ENCODE data around the gene THSD7B. TPM values are rescaled to one million over a fixed set of nuclear protein-coding genes. Genes with fewer than 3 reads are reported as not detected.
A peak's percentile ranks its signal among the peaks of the same experiment; 100 is the strongest.

The THSD7B gene
- total RNA-seq, 1 donor from 2014 or later, result 1.2 TPM

- Histone ChIP-seq H3F3A (ENCODE audit: low read depth) (no peaks in the 10 kb centered on the region), H3K4me1 (no peaks in the 10 kb centered on the region), H4K20me1 (ENCODE audit: low read depth) (no peaks in the 10 kb centered on the region), H2AFZ (replicated peaks) (no peak overlapping the region), H3K36me3 (no peaks in the 10 kb centered on the region), H3K9ac (no peak overlapping the region), H3K27me3 (no peaks in the 10 kb centered on the region), H3K4me3 (no peak overlapping the region), H3K4me2 (no peak overlapping the region), H3K9me3 (ENCODE audit: low read depth) (no peaks in the 10 kb centered on the region), H3K79me2 (ENCODE audit: low read depth) (no peaks in the 10 kb centered on the region), H3K27ac (no peak overlapping the region)
- Mint-ChIP-seq H3K9me3 (peaks cover 12% of the 10 kb centered on the region), H3K27me3 (ENCODE audit: insufficient read depth, low read depth) (peaks cover 3% of the 10 kb centered on the region), H3K4me3 (no peak overlapping the region), H3K36me3 (no peaks in the 10 kb centered on the region), H3K4me1 (peaks cover 2% of the 10 kb centered on the region), H3K27ac (no peak overlapping the region)
- no peak for DNase-seq (ENCODE audit: low spot score)
- no peak for TF ChIP-seq EZH2phosphoT487 (IDR thresholded peaks at IDR 0.05)
- no peak for TF ChIP-seq EZH2 (IDR thresholded peaks at IDR 0.05)
- no peak for TF ChIP-seq CTCF (IDR thresholded peaks at IDR 0.05)
Observed at GRCh38 chr2:137381731-137382130, 616.4 kb downstream of the THSD7B start.

- Mint-ChIP-seq H3K36me3 (no peaks in the 10 kb centered on the region), H3K27me3 (ENCODE audit: insufficient read depth, low read depth) (peaks cover 3% of the 10 kb centered on the region), H3K4me1 (peaks cover 2% of the 10 kb centered on the region), H3K27ac (no peak overlapping the region), H3K9me3 (peaks cover 12% of the 10 kb centered on the region), H3K4me3 (no peak overlapping the region)
- peak; percentile 30 for DNase-seq (ENCODE audit: low spot score)
- H3K9me3 ChIP-seq (ENCODE audit: low read depth), result no peaks in the 10 kb centered on the region
- H2AFZ ChIP-seq (replicated peaks), result no peak overlapping the region
- H3K27me3 ChIP-seq, result no peaks in the 10 kb centered on the region
- no peaks in the 10 kb centered on the region for H3K79me2 ChIP-seq (ENCODE audit: low read depth)
- H3K4me3 ChIP-seq, result no peak overlapping the region
- H3K4me1 ChIP-seq, result no peaks in the 10 kb centered on the region
- no peaks in the 10 kb centered on the region for H4K20me1 ChIP-seq (ENCODE audit: low read depth)
- TF ChIP-seq EZH2 (IDR thresholded peaks at IDR 0.05) (no peak), EZH2phosphoT487 (IDR thresholded peaks at IDR 0.05) (no peak), CTCF (IDR thresholded peaks at IDR 0.05) (no peak)
- no peak overlapping the region for H3K9ac ChIP-seq
- H3K4me2 ChIP-seq, result no peak overlapping the region
- H3F3A ChIP-seq (ENCODE audit: low read depth), result no peaks in the 10 kb centered on the region
- no peak overlapping the region for H3K27ac ChIP-seq
- H3K36me3 ChIP-seq, result no peaks in the 10 kb centered on the region
Observed at GRCh38 chr2:137383391-137383790, 618.0 kb downstream of the THSD7B start.

- H3K4me3 ChIP-seq, result no peak overlapping the region
- H2AFZ ChIP-seq (replicated peaks), result no peak overlapping the region
- no peaks in the 10 kb centered on the region for H3K36me3 ChIP-seq
- Mint-ChIP-seq H3K36me3 (no peaks in the 10 kb centered on the region), H3K4me3 (no peak overlapping the region), H3K27me3 (ENCODE audit: insufficient read depth, low read depth) (no peaks in the 10 kb centered on the region), H3K9me3 (peaks cover 12% of the 10 kb centered on the region), H3K27ac (no peak overlapping the region), H3K4me1 (peaks cover 2% of the 10 kb centered on the region)
- no peaks in the 10 kb centered on the region for H4K20me1 ChIP-seq (ENCODE audit: low read depth)
- DNase-seq (ENCODE audit: low spot score), result no peak
- H3K9ac ChIP-seq, result no peak overlapping the region
- H3F3A ChIP-seq (ENCODE audit: low read depth), result no peaks in the 10 kb centered on the region
- H3K4me1 ChIP-seq, result no peaks in the 10 kb centered on the region
- no peaks in the 10 kb centered on the region for H3K79me2 ChIP-seq (ENCODE audit: low read depth)
- no peaks in the 10 kb centered on the region for H3K27me3 ChIP-seq
- no peaks in the 10 kb centered on the region for H3K9me3 ChIP-seq (ENCODE audit: low read depth)
- no peak overlapping the region for H3K27ac ChIP-seq
- TF ChIP-seq CTCF (IDR thresholded peaks at IDR 0.05) (no peak), EZH2phosphoT487 (IDR thresholded peaks at IDR 0.05) (no peak), EZH2 (IDR thresholded peaks at IDR 0.05) (no peak)
- no peak overlapping the region for H3K4me2 ChIP-seq
Observed at GRCh38 chr2:137387044-137387443, 621.7 kb downstream of the THSD7B start.

All from neural progenitor cell (in vitro differentiated cells).